ENCODE results near the gene NRXN3.

The NRXN3 gene

DNA sequence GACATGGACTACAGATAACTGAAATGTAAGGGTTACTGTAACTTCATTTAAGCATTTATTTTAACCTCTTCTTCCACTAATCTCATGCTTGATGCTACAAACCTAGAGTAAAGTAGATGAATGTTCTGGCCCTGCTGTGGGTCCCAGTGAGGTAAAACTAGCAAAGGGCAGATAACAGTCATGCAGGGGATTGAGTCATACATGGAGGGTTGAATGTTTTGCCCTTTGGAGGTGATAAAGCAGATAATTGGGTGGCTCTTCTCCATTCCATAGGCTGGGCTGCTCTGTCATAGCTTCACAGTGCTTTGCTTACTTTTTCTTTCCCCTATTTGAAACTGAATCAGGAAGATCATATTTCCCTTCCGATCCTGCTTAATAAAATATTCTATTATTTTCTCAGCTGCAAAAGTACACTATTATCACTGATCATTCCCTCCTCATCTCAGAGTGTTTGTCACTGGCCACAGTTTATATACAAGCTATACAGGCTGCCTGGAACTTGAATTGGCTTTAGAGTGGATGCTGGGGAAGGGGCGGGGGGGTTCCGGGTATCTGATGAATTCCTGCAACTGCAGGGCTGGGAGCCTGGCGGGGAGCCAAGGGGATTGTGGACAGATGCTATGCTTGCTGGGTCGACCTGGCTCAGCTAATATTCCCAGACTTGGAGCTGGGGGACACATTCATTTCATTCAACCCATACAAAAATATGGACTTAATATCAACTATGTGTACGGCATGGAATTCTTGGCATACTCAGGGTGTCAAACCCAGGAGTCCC is 235.1 kb downstream of the NRXN3 start:
- no peak for DNase-seq (ENCODE audit: low read depth)
- H3K4me3 ChIP-seq (ENCODE audit: low read length): no peak overlapping the region
- no peak for TF ChIP-seq CTCF (conservative IDR thresholded peaks at IDR 0.05; ENCODE audit: low read length)

GRCh38 chr14:78412475-78412874 is 242.3 kb downstream of the NRXN3 start:
- TF ChIP-seq CTCF (conservative IDR thresholded peaks at IDR 0.05; ENCODE audit: low read length): no peak
- DNase-seq (ENCODE audit: low read depth): no peak
- no peak overlapping the region for H3K4me3 ChIP-seq (ENCODE audit: low read length)

DNA sequence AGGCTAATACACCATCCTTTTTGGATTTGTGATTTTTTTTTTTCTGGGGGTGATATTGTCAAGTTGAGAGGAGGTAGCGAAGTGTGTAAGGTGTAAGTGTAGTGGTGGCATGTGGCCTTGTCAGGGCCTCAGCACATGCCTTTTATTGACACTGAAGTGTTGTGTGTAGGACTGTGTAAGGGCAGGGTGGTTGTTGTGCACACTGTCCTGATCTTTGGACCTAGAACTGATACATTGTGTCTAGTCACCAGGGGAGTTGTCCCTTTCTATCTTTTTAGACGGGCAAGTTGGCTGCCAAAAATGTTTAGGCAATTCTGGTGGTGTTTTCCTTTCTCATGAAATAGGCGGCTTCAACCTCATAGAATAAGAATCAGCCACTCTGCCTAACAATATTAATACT is 244.0 kb downstream of the NRXN3 start:
- H3K4me3 ChIP-seq (ENCODE audit: low read length): no peak overlapping the region
- DNase-seq (ENCODE audit: low read depth): no peak
- TF ChIP-seq CTCF (conservative IDR thresholded peaks at IDR 0.05; ENCODE audit: low read length): no peak

DNA sequence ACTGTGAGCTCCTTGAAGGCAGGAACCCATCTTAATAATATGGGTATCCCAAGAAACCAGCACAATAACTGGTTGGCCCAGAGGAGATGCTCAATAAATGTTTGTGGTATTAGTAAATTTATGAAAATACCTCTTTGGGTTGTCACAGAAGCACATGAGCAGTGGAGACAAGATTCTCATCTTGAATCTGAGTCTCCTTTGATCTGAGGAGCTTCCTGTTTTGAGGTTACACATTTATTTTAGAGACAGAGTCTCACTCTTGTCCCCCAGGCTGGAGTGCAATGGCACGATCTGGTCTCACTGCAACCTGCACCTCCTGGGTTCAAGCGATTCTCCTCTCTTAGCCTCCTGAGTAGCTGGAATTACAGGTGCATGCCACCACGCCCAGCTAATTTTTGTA is 247.4 kb downstream of the NRXN3 start:
- no peak for DNase-seq (ENCODE audit: low read depth)
- TF ChIP-seq CTCF (conservative IDR thresholded peaks at IDR 0.05; ENCODE audit: low read length): no peak
- no peak overlapping the region for H3K4me3 ChIP-seq (ENCODE audit: low read length)

DNA sequence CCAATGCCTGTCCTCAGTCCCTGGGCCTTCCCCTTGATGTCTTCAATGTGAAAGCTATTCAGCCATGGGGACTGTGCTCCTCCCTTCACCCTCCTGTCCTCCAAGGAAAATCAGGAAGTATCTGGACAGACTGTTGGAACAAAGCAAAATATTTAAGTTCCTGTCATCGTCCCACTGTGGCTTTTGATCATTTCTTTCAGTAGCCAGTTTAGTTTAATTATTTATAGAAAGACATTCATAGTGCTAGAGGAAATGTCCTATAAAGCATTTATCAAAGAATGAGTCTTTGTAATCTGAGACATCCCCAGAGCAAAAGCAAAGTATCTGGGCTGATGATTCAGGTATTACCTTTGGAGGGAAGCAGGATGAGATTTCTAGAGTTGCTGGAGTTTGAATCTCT is 254.1 kb downstream of the NRXN3 start:
- no peak for DNase-seq (ENCODE audit: low read depth)
- no peak for TF ChIP-seq CTCF (conservative IDR thresholded peaks at IDR 0.05; ENCODE audit: low read length)
- H3K4me3 ChIP-seq (ENCODE audit: low read length): no peak overlapping the region

DNA sequence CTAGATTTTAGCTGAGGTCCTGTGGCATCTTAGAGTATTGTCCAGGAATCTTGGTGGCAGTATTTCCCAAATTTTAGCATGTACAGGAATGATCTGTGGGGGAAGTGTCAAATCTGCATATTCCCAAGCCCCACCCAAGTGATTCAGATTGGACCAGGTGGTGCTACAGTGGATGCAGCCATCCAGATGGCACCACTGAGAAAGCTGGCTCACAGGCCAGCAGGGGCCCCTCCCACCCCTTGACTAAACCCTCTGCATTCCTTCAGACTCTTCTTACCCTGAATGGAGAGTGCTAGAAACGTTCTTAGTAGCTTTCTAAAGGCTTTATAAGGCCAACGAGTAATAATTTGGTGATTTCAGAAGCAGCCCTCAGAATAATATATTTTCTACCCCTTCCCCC is 255.2 kb downstream of the NRXN3 start:
- no peak for TF ChIP-seq CTCF (conservative IDR thresholded peaks at IDR 0.05; ENCODE audit: low read length)
- DNase-seq (ENCODE audit: low read depth): no peak
- H3K4me3 ChIP-seq (ENCODE audit: low read length): no peak overlapping the region

DNA sequence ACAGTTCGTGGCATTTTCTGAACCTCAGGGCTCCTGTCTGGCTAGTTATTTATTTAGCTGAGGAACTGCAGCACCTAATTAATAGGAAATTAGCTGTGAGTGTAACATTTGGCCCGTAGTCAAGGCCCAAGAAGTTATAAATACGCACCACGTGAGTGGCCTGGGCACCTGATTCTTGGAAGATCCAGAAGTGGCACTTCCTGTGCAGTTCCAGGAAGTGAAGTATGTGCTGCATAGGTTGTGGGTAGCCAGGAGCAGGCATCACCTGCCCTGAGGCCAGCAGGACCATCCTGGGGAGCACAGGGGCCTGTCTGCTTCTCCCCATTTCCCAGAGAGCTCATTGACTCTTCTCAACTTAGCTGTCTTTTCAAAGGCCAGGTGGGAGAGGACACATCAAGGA is 255.6 kb downstream of the NRXN3 start:
- no peak for DNase-seq (ENCODE audit: low read depth)
- no peak overlapping the region for H3K4me3 ChIP-seq (ENCODE audit: low read length)
- TF ChIP-seq CTCF (conservative IDR thresholded peaks at IDR 0.05; ENCODE audit: low read length): no peak
